Activated effector memory CD4-positive, alpha-beta T cell treated with anti-CD3 and anti-CD28 coated beads, Interleukin-2, amount 50 U/mL, for 16 hours (primary cell): ENCODE measurements around the gene OR2F2.

Source experiments
- DNase-seq: peaks from one replicate; pipeline ENCODE4 v3.0.0-alpha.2; 2020

OR2F2 gene

GRCh38 chr7:143934526-143935325, at the start of gene OR2F2:
Gene OR2F2, plus strand, starts transcription at chr7:143935233. Its CDS starts 0 bp downstream, at chr7:143935233.
- DNase-seq = no peak

GRCh38 chr7:143885951-143886350, 49.1 kb upstream of the OR2F2 start:
- DNase-seq = no peak

- no peak for DNase-seq
These were observed 48.1 kb upstream of the OR2F2 start for GRCh38 chr7:143886826-143887477.

- no peak for DNase-seq
These were observed 46.0 kb upstream of the OR2F2 start for GRCh38 chr7:143889068-143889467.

- no peak for DNase-seq
These were observed 44.5 kb upstream of the OR2F2 start for GRCh38 chr7:143890558-143890957.

GRCh38 chr7:143891457-143891856, 43.6 kb upstream of the OR2F2 start:
- no peak for DNase-seq

- DNase-seq = no peak
These were observed 42.3 kb upstream of the OR2F2 start for GRCh38 chr7:143892527-143893300.

GRCh38 chr7:143896667-143897066, 38.4 kb upstream of the OR2F2 start:
- DNase-seq = no peak

GRCh38 chr7:143898810-143899209, 36.2 kb upstream of the OR2F2 start:
- DNase-seq = no peak

- DNase-seq = no peak
These were observed 34.7 kb upstream of the OR2F2 start for GRCh38 chr7:143900230-143900766.

- no peak for DNase-seq
These were observed 33.7 kb upstream of the OR2F2 start for GRCh38 chr7:143901332-143901667.

- DNase-seq = peak; percentile 95
These were observed 33.2 kb upstream of the OR2F2 start, which contains the start of gene TCAF1 for GRCh38 chr7:143901668-143902331. Gene TCAF1, minus strand, starts transcription at chr7:143902176. Its CDS starts 25,568 bp downstream, at chr7:143876608.

GRCh38 chr7:143902332-143902899, 32.6 kb upstream of the OR2F2 start:
- no peak for DNase-seq

- no peak for DNase-seq
These were observed 29.5 kb upstream of the OR2F2 start for GRCh38 chr7:143905509-143905908.

- DNase-seq = no peak
These were observed 28.9 kb upstream of the OR2F2 start for GRCh38 chr7:143906151-143906550.

GRCh38 chr7:143906895-143907294, 28.1 kb upstream of the OR2F2 start:
- no peak for DNase-seq

- no peak for DNase-seq
These were observed 26.9 kb upstream of the OR2F2 start for GRCh38 chr7:143908120-143908519.

GRCh38 chr7:143909863-143910262, 25.2 kb upstream of the OR2F2 start:
- DNase-seq = no peak

- no peak for DNase-seq
These were observed 24.4 kb upstream of the OR2F2 start for GRCh38 chr7:143910473-143911248.

- DNase-seq = no peak
These were observed 21.0 kb upstream of the OR2F2 start for GRCh38 chr7:143913945-143914615.
